HG03354 (cell line): ENCODE measurements around the gene MAGOH.
A peak's percentile ranks its signal among the peaks of the same experiment; 100 is the strongest.

Experiments used
- ATAC-seq: cut with Tn5 transposase; IDR thresholded peaks from one replicate; pipeline ENCODE4 v1.9.1; 2021; ENCODE audit warnings: mild to moderate bottlenecking; ENCODE audit not compliant: unreplicated experiment, poor library complexity, severe bottlenecking

MAGOH gene

GRCh38 chr1:53271446-53272090, 33.2 kb upstream of the MAGOH start:
- ATAC-seq = no peak

GRCh38 chr1:53270873-53271272, 32.6 kb upstream of the MAGOH start:
- ATAC-seq = no peak

- ATAC-seq = no peak
Observed at GRCh38 chr1:53270107-53270506, 31.8 kb upstream of the MAGOH start.

GRCh38 chr1:53267761-53268160, 29.4 kb upstream of the MAGOH start:
- ATAC-seq = no peak

GRCh38 chr1:53266038-53266437, 27.7 kb upstream of the MAGOH start:
- ATAC-seq = no peak

- ATAC-seq = no peak
Observed at GRCh38 chr1:53265581-53265980, 27.3 kb upstream of the MAGOH start.

- ATAC-seq = no peak
Observed at GRCh38 chr1:53264048-53264447, 25.7 kb upstream of the MAGOH start.

GRCh38 chr1:53262000-53262399, 23.7 kb upstream of the MAGOH start:
- no peak for ATAC-seq

- no peak for ATAC-seq
Observed at GRCh38 chr1:53260631-53261247, 22.4 kb upstream of the MAGOH start.

- peak; percentile 87 for ATAC-seq
Observed at GRCh38 chr1:53259932-53260331, 21.6 kb upstream of the MAGOH start.

GRCh38 chr1:53258216-53258615, 19.9 kb upstream of the MAGOH start:
- ATAC-seq = no peak

- ATAC-seq = no peak
Observed at GRCh38 chr1:53257454-53258081, 19.2 kb upstream of the MAGOH start.

GRCh38 chr1:53256511-53257453, 18.5 kb upstream of the MAGOH start:
- ATAC-seq = no peak

GRCh38 chr1:53255031-53255430, 16.7 kb upstream of the MAGOH start:
- no peak for ATAC-seq

- ATAC-seq = no peak
Observed at GRCh38 chr1:53254011-53254640, 15.8 kb upstream of the MAGOH start.

GRCh38 chr1:53250325-53250724, 12.0 kb upstream of the MAGOH start:
- ATAC-seq = no peak

- ATAC-seq = no peak
Observed at GRCh38 chr1:53249706-53250105, 11.4 kb upstream of the MAGOH start.

GRCh38 chr1:53246261-53247134, 8.2 kb upstream of the MAGOH start:
- no peak for ATAC-seq

- no peak for ATAC-seq
Observed at GRCh38 chr1:53244141-53244540, 5.8 kb upstream of the MAGOH start.
